AG04450 (cell line): ENCODE results near the gene IGDCC3. TPM values are rescaled to one million over a fixed set of nuclear protein-coding genes. Genes with fewer than 3 reads are reported as not detected.

Experiments
- CTCF ChIA-PET: fragments of 300-600, 350-600 bp; formaldehyde crosslinking; extraction: SDS; loops from one replicate; lab custom pipeline; 2022; ENCODE audit warnings: antibody characterized with exemption, inconsistent platforms; lab: Charles Lee
- POLR2A ChIA-PET: fragments of 350-600 bp; formaldehyde crosslinking; extraction: SDS; loops from one replicate; lab custom pipeline; 2021; ENCODE audit warnings: antibody characterized with exemption, inconsistent platforms; lab: Yijun Ruan, JAX
- DNase-seq: peaks from one replicate; pipeline ENCODE4 v3.0.0-alpha.2; 2011; ENCODE audit warnings: low read depth, low spot score
- H3K27ac ChIP-seq: one replicate; pipeline ENCODE4 v1.5.1; 2012; ENCODE audit warnings: low read depth, low read length, control low read depth
- H3K27me3 ChIP-seq: one replicate; pipeline ENCODE4 v1.6.0; 2012; ENCODE audit warnings: low read length; ENCODE audit not compliant: control insufficient read depth, insufficient read depth
- H3K4me3 ChIP-seq: 2 replicates; pipeline ENCODE4 v1.5.1; 2011; ENCODE audit warnings: mild to moderate bottlenecking, low read depth, low read length, control low read depth
- H3K9me3 ChIP-seq: 2 replicates; pipeline ENCODE4 v1.5.1; 2012; ENCODE audit warnings: low read length; ENCODE audit not compliant: control insufficient read depth, insufficient read depth
- CTCF ChIP-seq: IDR thresholded peaks from 2 replicates; pipeline ENCODE4 v1.5.1; 2011; ENCODE audit warnings: low read depth, low read length, control low read depth, inconsistent platforms
- polyA plus RNA-seq: library from polyadenylated mRNA; depleted of rRNA; stranded (reverse); fragments of >200 nt; gene quantifications from 2 replicates; pipeline ENCODE4 v1.2.3, GENCODE V29; 2011

IGDCC3 gene
- polyA plus RNA-seq, 1 experiment, result 0.11 TPM

GRCh38 chr15:65336493-65337435 lies 41.0 kb downstream of the IGDCC3 start:
- peaks cover 50% of the 10 kb centered on the region for H3K27me3 ChIP-seq
- no peak overlapping the region for H3K4me3 ChIP-seq
- ChIA-PET CTCF (no interaction called here), POLR2A (no interaction called here)
- H3K27ac ChIP-seq, result no peak overlapping the region
- H3K9me3 ChIP-seq, result no peaks in the 10 kb centered on the region; the same call in 1 of the 2 replicates
- no peak for TF ChIP-seq CTCF
- no peak for DNase-seq

- POLR2A ChIA-PET, result no interaction called here
- H3K4me3 ChIP-seq, result no peak overlapping the region
- DNase-seq, result no peak
- H3K27me3 ChIP-seq, result peaks cover 63% of the 10 kb centered on the region
- H3K9me3 ChIP-seq, result no peaks in the 10 kb centered on the region; the same call in 1 of the 2 replicates
- H3K27ac ChIP-seq, result no peak overlapping the region
- CTCF ChIA-PET, result no interaction called here
- TF ChIP-seq CTCF, result no peak
Measured at GRCh38 chr15:65335278-65336055, 42.3 kb downstream of the IGDCC3 start.

GRCh38 chr15:65334586-65335231 lies 43.1 kb downstream of the IGDCC3 start:
- peaks cover 57% of the 10 kb centered on the region for H3K27me3 ChIP-seq
- H3K4me3 ChIP-seq, result no peak overlapping the region
- H3K27ac ChIP-seq, result no peak overlapping the region
- CTCF ChIA-PET, result no interaction called here
- POLR2A ChIA-PET, result no interaction called here
- no peak for TF ChIP-seq CTCF
- DNase-seq, result no peak
- no peaks in the 10 kb centered on the region; the same call in 1 of the 2 replicates for H3K9me3 ChIP-seq

- ChIA-PET CTCF (no interaction called here), POLR2A (interaction anchor here (0.6 kb wide), 1 partner anchor 41 kb away, joined by 4 read pairs; no protein-coding TSS in a partner anchor)
- H3K27me3 ChIP-seq, result peaks cover 54% of the 10 kb centered on the region
- H3K9me3 ChIP-seq, result no peaks in the 10 kb centered on the region; the same call in 1 of the 2 replicates
- no peak overlapping the region for H3K27ac ChIP-seq
- DNase-seq, result no peak
- no peak for TF ChIP-seq CTCF
- no peak overlapping the region for H3K4me3 ChIP-seq
Measured at GRCh38 chr15:65333856-65334255, 43.9 kb downstream of the IGDCC3 start.
